ENCODE data around the gene RANGAP1. TPM values are rescaled to one million over a fixed set of nuclear protein-coding genes. Genes with fewer than 3 reads are reported as not detected.

Gene RANGAP1
- total RNA-seq, 1 donor from 2014 or later: 73.0 TPM

GRCh38 chr22:41197038-41197972 is 88.7 kb downstream of the RANGAP1 start:
- DNase-seq (ENCODE audit: low read depth in 2 of 2): peak; percentile 62 to 76

Other genes starting within 250 kb of the RANGAP1 start
- 20.9 and 33.7 TPM in 2 replicates for gene EP300, start 193.6 kb downstream of the RANGAP1 start, total RNA-seq
- gene L3MBTL2, start 80.9 kb downstream of the RANGAP1 start, total RNA-seq: 17.0 and 21.6 TPM in 2 replicates
- gene CHADL, start 45.3 kb downstream of the RANGAP1 start, total RNA-seq: 0.44 and 0.60 TPM in 2 replicates
- gene ZC3H7B, start 15.3 kb upstream of the RANGAP1 start, total RNA-seq: 34.9 and 53.6 TPM in 2 replicates
- gene TEF, start 95.8 kb upstream of the RANGAP1 start, total RNA-seq: 2.6 and 3.6 TPM in 2 replicates
- gene TOB2, start 160.6 kb upstream of the RANGAP1 start, total RNA-seq: 11.6 and 16.5 TPM in 2 replicates
- gene PHF5A, start 182.5 kb upstream of the RANGAP1 start, total RNA-seq: 63.2 and 66.1 TPM in 2 replicates
- gene ACO2, start 182.9 kb upstream of the RANGAP1 start, total RNA-seq: 60.4 and 81.0 TPM in 2 replicates